GM23248 (cell line): ENCODE data around the gene NBPF4. TPM values are rescaled to one million over a fixed set of nuclear protein-coding genes. Genes with fewer than 3 reads are reported as not detected.

ENCODE experiments used
- DNase-seq: peaks from one replicate; pipeline ENCODE4 v3.0.0-alpha.2; 2015
- H2AFZ ChIP-seq: fragments of 200-600 bp; sonication (generic); 2 replicates; pipeline ENCODE4 v1.6.1; 2016; ENCODE audit warnings: antibody characterized with exemption
- H3F3A ChIP-seq: fragments of 200-600 bp; sonication (generic); 2 replicates; pipeline ENCODE4 v1.6.1; 2016; ENCODE audit warnings: mild to moderate bottlenecking, antibody characterized with exemption, mixed run types; ENCODE audit not compliant: insufficient read depth
- H3K27ac ChIP-seq: fragments of 200-600 bp; sonication (generic); 2 replicates; pipeline ENCODE4 v1.5.1; 2016; ENCODE audit warnings: mild to moderate bottlenecking
- H3K27me3 ChIP-seq: fragments of 200-600 bp; sonication (generic); replicated peaks from 2 replicates; pipeline ENCODE4 v1.6.1; 2016; ENCODE audit warnings: mild to moderate bottlenecking; ENCODE audit not compliant: insufficient read depth
- H3K36me3 ChIP-seq: fragments of 200-600 bp; sonication (generic); 2 replicates; pipeline ENCODE4 v1.6.1; 2016; ENCODE audit warnings: low read depth, mild to moderate bottlenecking
- H3K4me1 ChIP-seq: fragments of 200-600 bp; sonication (generic); 2 replicates; pipeline ENCODE4 v1.6.1; 2016; ENCODE audit warnings: mild to moderate bottlenecking; ENCODE audit not compliant: insufficient read depth
- H3K4me2 ChIP-seq: fragments of 200-600 bp; sonication (generic); one replicate; pipeline ENCODE4 v1.6.1; 2016; ENCODE audit warnings: mild to moderate bottlenecking; ENCODE audit not compliant: unreplicated experiment
- H3K4me3 ChIP-seq: fragments of 200-600 bp; sonication (generic); 2 replicates; pipeline ENCODE4 v1.5.1; 2016; ENCODE audit warnings: mild to moderate bottlenecking
- H3K79me2 ChIP-seq: fragments of 200-600 bp; sonication (generic); 2 replicates; pipeline ENCODE4 v1.6.1; 2016; ENCODE audit warnings: mild to moderate bottlenecking; ENCODE audit not compliant: insufficient read depth
- H3K9ac ChIP-seq: fragments of 200-600 bp; sonication (generic); 2 replicates; pipeline ENCODE4 v1.6.1; 2016; ENCODE audit warnings: mild to moderate bottlenecking
- H3K9me2 ChIP-seq: fragments of 200-600 bp; sonication (generic); 2 replicates; pipeline ENCODE4 v1.6.1; 2016; ENCODE audit warnings: mixed run types, mild to moderate bottlenecking, moderate library complexity; ENCODE audit not compliant: insufficient read depth
- H3K9me3 ChIP-seq: fragments of 200-600 bp; sonication (generic); one replicate; pipeline ENCODE4 v1.6.1; 2017; ENCODE audit warnings: low read depth
- H4K20me1 ChIP-seq: fragments of 200-600 bp; sonication (generic); 2 replicates; pipeline ENCODE4 v1.6.0; 2016; ENCODE audit not compliant: insufficient read depth
- EZH2 ChIP-seq: fragments of 200-600 bp; sonication (generic); IDR thresholded peaks from 2 replicates; pipeline ENCODE4 v1.6.1; 2018; ENCODE audit warnings: antibody characterized with exemption, mild to moderate bottlenecking; ENCODE audit not compliant: insufficient read depth, poor library complexity, severe bottlenecking
- EZH2phosphoT487 ChIP-seq: fragments of 200-600 bp; sonication (generic); IDR thresholded peaks from 2 replicates; pipeline ENCODE4 v1.6.1; 2018; ENCODE audit warnings: antibody characterized with exemption, moderate library complexity, mild to moderate bottlenecking, low read depth; ENCODE audit not compliant: insufficient read depth
- WGBS, 2 experiments: methylation state at CpG; one replicate each; pipeline ENCODE4 v1.1.6; 2015 to 2017; ENCODE audit warnings: low lambda C conversion rate in 2 of 2, low coverage in 1 of 2; ENCODE audit errors: missing lambda C conversion rate in 2 of 2; 5-methylcytosine and 5-hydroxymethylcytosine counted together
- in situ Hi-C: fragments of 300-500 bp; cut with MboI; formaldehyde crosslinking; loops from 2 replicates; pipeline ENCODE4 v1.15.0; 2020
- polyA plus RNA-seq: library from polyadenylated mRNA; unstranded; fragments of >200 nt; fragmentation: Nextera tagmentation; extraction: Ambion mirVana; gene quantifications from 2 replicates; pipeline ENCODE4 v1.2.1, GENCODE V29; 2016
- total RNA-seq: library from RNA; depleted of rRNA; stranded (reverse); fragments of >200 nt; shearing (Covaris generic); gene quantifications from 2 replicates; pipeline ENCODE4 v1.2.3, GENCODE V29; 2014; rRNA removed

Gene NBPF4
- total and polyA plus RNA-seq, 2 experiments from 2014 or later = not detected

DNA sequence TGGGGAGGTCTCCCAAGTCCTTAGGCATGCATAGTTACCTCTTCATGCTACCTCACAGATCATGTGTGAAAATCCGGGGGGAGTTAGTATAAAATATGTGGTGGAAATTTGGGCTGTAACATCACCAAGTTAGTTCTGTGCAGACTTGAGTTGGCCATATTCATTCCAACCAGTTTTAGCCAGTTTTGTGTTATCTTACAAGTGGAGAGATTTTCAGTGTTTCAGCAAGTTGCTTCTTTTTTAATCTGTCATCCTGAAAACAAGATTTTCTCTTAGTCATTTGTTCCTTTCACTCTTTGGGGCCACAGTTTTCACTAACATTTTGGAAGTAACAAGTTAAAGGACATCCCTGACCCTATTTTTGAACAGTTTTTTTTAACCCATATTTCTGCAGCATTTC, 55.1 kb downstream of the NBPF4 start:
- no peaks in the 10 kb centered on the region for H3K4me1 ChIP-seq
- TF ChIP-seq EZH2phosphoT487 (no peak), EZH2 (no peak)
- no peaks in the 10 kb centered on the region for H3F3A ChIP-seq
- no peak overlapping the region for H3K9ac ChIP-seq
- H3K9me3 ChIP-seq = no peaks in the 10 kb centered on the region
- DNase-seq = no peak
- 94 to 96% methylated on average over 1 of the region's 1 CpG for WGBS, 2 experiments
- H4K20me1 ChIP-seq = no peaks in the 10 kb centered on the region; the same call in 1 of the 2 replicates
- H3K27me3 ChIP-seq = no peaks in the 10 kb centered on the region
- no peak overlapping the region for H3K27ac ChIP-seq
- H3K36me3 ChIP-seq = peaks cover 19% of the 10 kb centered on the region
- no peak overlapping the region for H2AFZ ChIP-seq
- H3K4me3 ChIP-seq = no peak overlapping the region
- no peaks in the 10 kb centered on the region for H3K9me2 ChIP-seq
- in situ Hi-C loops = no loop called here
- H3K4me2 ChIP-seq = no peak overlapping the region
- H3K79me2 ChIP-seq = peaks cover 98% of the 10 kb centered on the region

DNA sequence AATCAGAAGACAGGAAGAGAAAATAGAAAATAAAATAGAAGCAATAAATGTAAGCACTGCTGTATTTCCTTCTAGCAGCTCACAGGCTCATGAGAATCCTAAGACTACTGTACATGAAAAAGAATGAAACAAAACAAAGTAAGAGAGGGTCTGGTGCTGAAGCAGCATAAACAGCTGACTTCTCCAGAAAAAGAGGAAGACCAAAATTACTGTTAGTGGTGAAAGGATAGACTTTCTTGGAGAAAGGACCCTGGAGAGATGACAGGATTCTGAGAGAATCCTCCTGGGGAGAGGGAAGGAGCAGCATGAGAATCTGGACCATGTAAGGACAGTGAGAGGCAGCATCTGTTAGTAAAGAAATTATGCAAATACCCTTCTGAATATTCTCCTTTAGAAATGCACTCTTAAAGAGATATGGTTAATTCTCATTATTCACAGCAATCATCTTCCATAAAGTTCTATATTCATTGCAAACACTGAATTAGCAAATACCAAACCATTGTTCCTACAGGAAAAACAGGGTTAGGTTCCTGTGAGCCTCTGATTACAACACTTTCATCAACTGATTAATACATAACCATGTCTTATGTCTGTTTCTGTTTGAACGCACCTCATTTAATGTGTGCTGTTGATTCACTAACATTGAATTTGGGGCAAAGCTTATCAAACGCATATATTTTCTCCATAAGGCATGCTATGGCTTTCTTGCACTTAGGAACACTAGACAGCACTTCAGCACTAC, 60.7 kb downstream of the NBPF4 start:
- H3K4me2 ChIP-seq = no peak overlapping the region
- WGBS, 2 experiments = 80 to 84% methylated on average over 2 of the region's 2 CpGs
- no peak overlapping the region for H3K9ac ChIP-seq
- DNase-seq = no peak
- H3F3A ChIP-seq = no peaks in the 10 kb centered on the region
- no peak overlapping the region for H3K27ac ChIP-seq
- H3K9me3 ChIP-seq = no peaks in the 10 kb centered on the region
- H3K36me3 ChIP-seq = peaks cover 48% of the 10 kb centered on the region
- no peak for TF ChIP-seq EZH2
- H3K9me2 ChIP-seq = no peaks in the 10 kb centered on the region
- no peaks in the 10 kb centered on the region for H3K27me3 ChIP-seq
- H2AFZ ChIP-seq = no peak overlapping the region
- peaks cover 9% of the 10 kb centered on the region; the same call in 1 of the 2 replicates for H3K4me1 ChIP-seq
- in situ Hi-C loops = no loop called here
- H3K4me3 ChIP-seq = no peak overlapping the region
- peaks cover 93% of the 10 kb centered on the region for H3K79me2 ChIP-seq
- H4K20me1 ChIP-seq = no peaks in the 10 kb centered on the region; the same call in 1 of the 2 replicates

GRCh38 chr1:108179018-108179417, 64.9 kb downstream of the NBPF4 start:
- no peak overlapping the region for H3K27ac ChIP-seq
- WGBS, 2 experiments = 90 to 100% methylated on average over 1 of the region's 1 CpG
- no peaks in the 10 kb centered on the region for H3K9me2 ChIP-seq
- no peak overlapping the region for H3K4me3 ChIP-seq
- DNase-seq = no peak
- no peaks in the 10 kb centered on the region for H4K20me1 ChIP-seq
- in situ Hi-C loops = no loop called here
- peaks cover 93% of the 10 kb centered on the region for H3K79me2 ChIP-seq
- no peaks in the 10 kb centered on the region for H3F3A ChIP-seq
- H3K9me3 ChIP-seq = no peaks in the 10 kb centered on the region
- no peak overlapping the region for H3K9ac ChIP-seq
- no peak overlapping the region for H2AFZ ChIP-seq
- TF ChIP-seq EZH2phosphoT487 (no peak), EZH2 (no peak)
- H3K36me3 ChIP-seq = peaks cover 53% of the 10 kb centered on the region
- H3K4me2 ChIP-seq = no peak overlapping the region
- H3K27me3 ChIP-seq = no peaks in the 10 kb centered on the region
- peaks cover 9% of the 10 kb centered on the region; the same call in 1 of the 2 replicates for H3K4me1 ChIP-seq

Other genes with a start within 250 kb of the NBPF4 start
- gene SLC25A24, start 43.7 kb downstream of the NBPF4 start, total RNA-seq = 41.5 and 47.7 TPM in 2 replicates
- gene SLC25A24, start 43.7 kb downstream of the NBPF4 start, polyA plus RNA-seq = 37.8 and 40.2 TPM in 2 replicates
- not detected in 2 replicates for gene NBPF6, start 206.3 kb upstream of the NBPF4 start, total RNA-seq
- not detected in 2 replicates for gene NBPF6, start 206.3 kb upstream of the NBPF4 start, polyA plus RNA-seq